HepG2 (cell line): ENCODE measurements around the gene ZNF500. TPM values are rescaled to one million over a fixed set of nuclear protein-coding genes. Genes with fewer than 3 reads are reported as not detected.

Experiments used
- KLF12 ChIP-seq: sonication (generic); formaldehyde crosslinking; IDR thresholded peaks from 2 replicates; pipeline ENCODE4 v1.4.0; 2020; ENCODE audit warnings: missing genetic modification reagents, borderline replicate concordance
- SIN3B ChIP-seq: fragments of 150-350 bp; IDR thresholded peaks from 2 replicates; pipeline ENCODE4 v1.6.1; 2014; ENCODE audit warnings: low read length
- SP4 ChIP-seq: sonication (generic); formaldehyde crosslinking; IDR thresholded peaks from 2 replicates; pipeline ENCODE4 v1.8.1; 2023; ENCODE audit warnings: mild to moderate bottlenecking, missing genetic modification reagents
- ZNF709 ChIP-seq: sonication (generic); formaldehyde crosslinking; IDR thresholded peaks from 2 replicates; pipeline ENCODE4 v1.5.0; 2020; ENCODE audit warnings: mild to moderate bottlenecking, missing genetic modification reagents
- ZNF777 ChIP-seq: sonication (generic); formaldehyde crosslinking; IDR thresholded peaks from 2 replicates; pipeline ENCODE4 v1.4.0; 2020; ENCODE audit warnings: missing genetic modification reagents
- polyA plus RNA-seq, 8 experiments: library from polyadenylated mRNA; depleted of rRNA in 3 of 8; stranded (reverse) in 7 of 8; unstranded in 1 of 8; fragments of >200 nt; fragmentation: Illumina TruSeq in 4 of 8; extraction: Trizol in 4 of 8; gene quantifications; 2 replicates each; pipeline versions ENCODE4 v1.2.1 to v1.2.3, GENCODE V29; 2011 to 2016; ENCODE audit warnings: low read depth in 4 of 8, missing spikeins in 1 of 8, mixed read lengths in 1 of 8; ENCODE audit not compliant: insufficient read depth in 1 of 8
- total RNA-seq, 5 experiments: library from RNA; depleted of rRNA; stranded (reverse); fragments of >200 nt; fragmentation: Illumina TruSeq; extraction: Trizol; gene quantifications; 2 replicates each; pipeline ENCODE4 v1.2.3, GENCODE V29; 2016; ENCODE audit warnings: low read depth in 1 of 5
- TF ChIP-seq, protein P1 (sequence below): sonication (generic); formaldehyde crosslinking; IDR thresholded peaks from 2 replicates; pipeline ENCODE4 v1.4.0; 2020; ENCODE audit warnings: missing genetic modification reagents
- TF ChIP-seq, protein P2 (sequence below), 2 experiments: sonication (generic) in 1 of 2; formaldehyde crosslinking in 1 of 2; IDR thresholded peaks; 2 replicates each; pipeline versions ENCODE4 v1.4.0 to v1.6.1; 2016 to 2020; ENCODE audit warnings: borderline replicate concordance in 1 of 2, low read depth in 1 of 2, mild to moderate bottlenecking in 1 of 2, missing genetic modification reagents in 1 of 2
- TF ChIP-seq, protein P3 (sequence below): sonication (generic); formaldehyde crosslinking; IDR thresholded peaks from 2 replicates; pipeline ENCODE4 v1.5.0; 2020; ENCODE audit warnings: mild to moderate bottlenecking, missing genetic modification reagents, borderline replicate concordance
- TF ChIP-seq, protein P4 (sequence below), 2 experiments: sonication (generic) in 1 of 2; formaldehyde crosslinking in 1 of 2; IDR thresholded peaks; 2 replicates each; pipeline versions ENCODE4 v1.4.0 to v1.6.1; 2018 to 2020; ENCODE audit warnings: missing genetic modification reagents in 2 of 2, borderline replicate concordance in 1 of 2, low read depth in 1 of 2, mild to moderate bottlenecking in 1 of 2, missing biosample characterization in 1 of 2
- TF ChIP-seq, protein P5 (sequence below): sonication (generic); formaldehyde crosslinking; IDR thresholded peaks from 2 replicates; pipeline ENCODE4 v1.4.0; 2020; ENCODE audit warnings: missing genetic modification reagents

The ZNF500 gene
- total and polyA plus RNA-seq, 2 of the 13 experiments (the other 11 are each of a cell fraction or from before 2014, with no cell fraction given), result 6.1 to 12.2 TPM

DNA sequence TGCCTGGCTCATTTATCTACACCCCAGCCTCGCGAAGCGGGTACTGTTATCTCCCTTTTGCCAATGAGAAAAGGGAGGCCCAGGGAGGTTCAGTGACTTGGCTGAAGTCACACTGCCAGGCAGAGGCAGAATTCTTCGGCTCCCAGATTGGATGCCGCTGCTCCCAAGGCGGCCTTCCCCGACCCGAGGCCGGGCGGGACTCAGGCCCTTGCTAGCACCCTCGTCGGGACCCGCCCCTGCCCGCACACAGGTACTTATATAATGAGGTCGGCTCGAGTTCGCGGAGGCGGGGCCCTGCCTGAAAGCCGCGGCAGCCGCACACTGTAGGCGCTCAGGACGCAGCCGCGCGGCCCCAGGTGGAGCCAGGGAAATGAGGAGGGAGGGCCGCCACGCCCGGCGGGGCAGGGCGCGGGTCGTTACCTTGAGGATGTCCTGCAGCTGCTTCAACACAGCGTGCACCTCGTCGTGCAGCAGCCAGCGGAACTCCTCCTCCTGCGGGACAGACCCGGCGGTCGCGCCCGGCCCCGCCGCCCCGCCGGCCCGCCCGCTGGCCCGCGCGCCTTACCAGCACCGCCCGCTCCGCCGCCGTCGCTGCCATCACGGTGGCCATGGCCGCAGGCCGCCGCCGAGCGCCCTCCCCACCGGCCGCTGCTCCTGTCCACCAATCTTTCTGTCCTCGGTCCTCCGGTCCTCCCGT lies 35.1 kb upstream of the ZNF500 start, which contains the start of gene ROGDI (continued):
- TF ChIP-seq, protein P1, sequence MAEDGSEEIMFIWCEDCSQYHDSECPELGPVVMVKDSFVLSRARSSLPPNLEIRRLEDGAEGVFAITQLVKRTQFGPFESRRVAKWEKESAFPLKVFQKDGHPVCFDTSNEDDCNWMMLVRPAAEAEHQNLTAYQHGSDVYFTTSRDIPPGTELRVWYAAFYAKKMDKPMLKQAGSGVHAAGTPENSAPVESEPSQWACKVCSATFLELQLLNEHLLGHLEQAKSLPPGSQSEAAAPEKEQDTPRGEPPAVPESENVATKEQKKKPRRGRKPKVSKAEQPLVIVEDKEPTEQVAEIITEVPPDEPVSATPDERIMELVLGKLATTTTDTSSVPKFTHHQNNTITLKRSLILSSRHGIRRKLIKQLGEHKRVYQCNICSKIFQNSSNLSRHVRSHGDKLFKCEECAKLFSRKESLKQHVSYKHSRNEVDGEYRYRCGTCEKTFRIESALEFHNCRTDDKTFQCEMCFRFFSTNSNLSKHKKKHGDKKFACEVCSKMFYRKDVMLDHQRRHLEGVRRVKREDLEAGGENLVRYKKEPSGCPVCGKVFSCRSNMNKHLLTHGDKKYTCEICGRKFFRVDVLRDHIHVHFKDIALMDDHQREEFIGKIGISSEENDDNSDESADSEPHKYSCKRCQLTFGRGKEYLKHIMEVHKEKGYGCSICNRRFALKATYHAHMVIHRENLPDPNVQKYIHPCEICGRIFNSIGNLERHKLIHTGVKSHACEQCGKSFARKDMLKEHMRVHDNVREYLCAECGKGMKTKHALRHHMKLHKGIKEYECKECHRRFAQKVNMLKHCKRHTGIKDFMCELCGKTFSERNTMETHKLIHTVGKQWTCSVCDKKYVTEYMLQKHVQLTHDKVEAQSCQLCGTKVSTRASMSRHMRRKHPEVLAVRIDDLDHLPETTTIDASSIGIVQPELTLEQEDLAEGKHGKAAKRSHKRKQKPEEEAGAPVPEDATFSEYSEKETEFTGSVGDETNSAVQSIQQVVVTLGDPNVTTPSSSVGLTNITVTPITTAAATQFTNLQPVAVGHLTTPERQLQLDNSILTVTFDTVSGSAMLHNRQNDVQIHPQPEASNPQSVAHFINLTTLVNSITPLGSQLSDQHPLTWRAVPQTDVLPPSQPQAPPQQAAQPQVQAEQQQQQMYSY (CRISPR knock-in tag), result no peak
- TF ChIP-seq, protein P2, sequence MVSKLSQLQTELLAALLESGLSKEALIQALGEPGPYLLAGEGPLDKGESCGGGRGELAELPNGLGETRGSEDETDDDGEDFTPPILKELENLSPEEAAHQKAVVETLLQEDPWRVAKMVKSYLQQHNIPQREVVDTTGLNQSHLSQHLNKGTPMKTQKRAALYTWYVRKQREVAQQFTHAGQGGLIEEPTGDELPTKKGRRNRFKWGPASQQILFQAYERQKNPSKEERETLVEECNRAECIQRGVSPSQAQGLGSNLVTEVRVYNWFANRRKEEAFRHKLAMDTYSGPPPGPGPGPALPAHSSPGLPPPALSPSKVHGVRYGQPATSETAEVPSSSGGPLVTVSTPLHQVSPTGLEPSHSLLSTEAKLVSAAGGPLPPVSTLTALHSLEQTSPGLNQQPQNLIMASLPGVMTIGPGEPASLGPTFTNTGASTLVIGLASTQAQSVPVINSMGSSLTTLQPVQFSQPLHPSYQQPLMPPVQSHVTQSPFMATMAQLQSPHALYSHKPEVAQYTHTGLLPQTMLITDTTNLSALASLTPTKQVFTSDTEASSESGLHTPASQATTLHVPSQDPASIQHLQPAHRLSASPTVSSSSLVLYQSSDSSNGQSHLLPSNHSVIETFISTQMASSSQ (IDR thresholded peaks at IDR 0.05; ENCODE audit: low read depth), result no peak
- TF ChIP-seq, protein P2 (CRISPR knock-in tag; IDR thresholded peaks at IDR 0.05; ENCODE audit: borderline replicate concordance), result no peak
- no peak for TF ChIP-seq SIN3B
- TF ChIP-seq ZNF709, result peak; percentile 21; the same call in 1 of the 2 replicates
- TF ChIP-seq ZNF777 (CRISPR knock-in tag), result peak; percentile 44; the same call in 1 of the 2 replicates
- TF ChIP-seq, protein P3, sequence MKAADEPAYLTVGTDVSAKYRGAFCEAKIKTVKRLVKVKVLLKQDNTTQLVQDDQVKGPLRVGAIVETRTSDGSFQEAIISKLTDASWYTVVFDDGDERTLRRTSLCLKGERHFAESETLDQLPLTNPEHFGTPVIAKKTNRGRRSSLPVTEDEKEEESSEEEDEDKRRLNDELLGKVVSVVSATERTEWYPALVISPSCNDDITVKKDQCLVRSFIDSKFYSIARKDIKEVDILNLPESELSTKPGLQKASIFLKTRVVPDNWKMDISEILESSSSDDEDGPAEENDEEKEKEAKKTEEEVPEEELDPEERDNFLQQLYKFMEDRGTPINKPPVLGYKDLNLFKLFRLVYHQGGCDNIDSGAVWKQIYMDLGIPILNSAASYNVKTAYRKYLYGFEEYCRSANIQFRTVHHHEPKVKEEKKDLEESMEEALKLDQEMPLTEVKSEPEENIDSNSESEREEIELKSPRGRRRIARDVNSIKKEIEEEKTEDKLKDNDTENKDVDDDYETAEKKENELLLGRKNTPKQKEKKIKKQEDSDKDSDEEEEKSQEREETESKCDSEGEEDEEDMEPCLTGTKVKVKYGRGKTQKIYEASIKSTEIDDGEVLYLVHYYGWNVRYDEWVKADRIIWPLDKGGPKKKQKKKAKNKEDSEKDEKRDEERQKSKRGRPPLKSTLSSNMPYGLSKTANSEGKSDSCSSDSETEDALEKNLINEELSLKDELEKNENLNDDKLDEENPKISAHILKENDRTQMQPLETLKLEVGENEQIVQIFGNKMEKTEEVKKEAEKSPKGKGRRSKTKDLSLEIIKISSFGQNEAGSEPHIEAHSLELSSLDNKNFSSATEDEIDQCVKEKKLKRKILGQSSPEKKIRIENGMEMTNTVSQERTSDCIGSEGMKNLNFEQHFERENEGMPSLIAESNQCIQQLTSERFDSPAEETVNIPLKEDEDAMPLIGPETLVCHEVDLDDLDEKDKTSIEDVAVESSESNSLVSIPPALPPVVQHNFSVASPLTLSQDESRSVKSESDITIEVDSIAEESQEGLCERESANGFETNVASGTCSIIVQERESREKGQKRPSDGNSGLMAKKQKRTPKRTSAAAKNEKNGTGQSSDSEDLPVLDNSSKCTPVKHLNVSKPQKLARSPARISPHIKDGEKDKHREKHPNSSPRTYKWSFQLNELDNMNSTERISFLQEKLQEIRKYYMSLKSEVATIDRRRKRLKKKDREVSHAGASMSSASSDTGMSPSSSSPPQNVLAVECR (CRISPR knock-in tag), result peak; percentile 67
- TF ChIP-seq, protein P4, sequence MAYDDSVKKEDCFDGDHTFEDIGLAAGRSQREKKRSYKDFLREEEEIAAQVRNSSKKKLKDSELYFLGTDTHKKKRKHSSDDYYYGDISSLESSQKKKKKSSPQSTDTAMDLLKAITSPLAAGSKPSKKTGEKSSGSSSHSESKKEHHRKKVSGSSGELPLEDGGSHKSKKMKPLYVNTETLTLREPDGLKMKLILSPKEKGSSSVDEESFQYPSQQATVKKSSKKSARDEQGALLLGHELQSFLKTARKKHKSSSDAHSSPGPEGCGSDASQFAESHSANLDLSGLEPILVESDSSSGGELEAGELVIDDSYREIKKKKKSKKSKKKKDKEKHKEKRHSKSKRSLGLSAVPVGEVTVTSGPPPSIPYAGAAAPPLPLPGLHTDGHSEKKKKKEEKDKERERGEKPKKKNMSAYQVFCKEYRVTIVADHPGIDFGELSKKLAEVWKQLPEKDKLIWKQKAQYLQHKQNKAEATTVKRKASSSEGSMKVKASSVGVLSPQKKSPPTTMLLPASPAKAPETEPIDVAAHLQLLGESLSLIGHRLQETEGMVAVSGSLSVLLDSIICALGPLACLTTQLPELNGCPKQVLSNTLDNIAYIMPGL (CRISPR knock-in tag; IDR thresholded peaks at IDR 0.05; ENCODE audit: borderline replicate concordance in 1 of 2, low read depth in 1 of 2), result peak in 1 of 2 experiments; percentile 22; a peak in 1 of 4 replicates
- 0 out of 2 replicates have a peak, but pooled peaks have one; percentile 53 for TF ChIP-seq KLF12
- TF ChIP-seq, protein P5, sequence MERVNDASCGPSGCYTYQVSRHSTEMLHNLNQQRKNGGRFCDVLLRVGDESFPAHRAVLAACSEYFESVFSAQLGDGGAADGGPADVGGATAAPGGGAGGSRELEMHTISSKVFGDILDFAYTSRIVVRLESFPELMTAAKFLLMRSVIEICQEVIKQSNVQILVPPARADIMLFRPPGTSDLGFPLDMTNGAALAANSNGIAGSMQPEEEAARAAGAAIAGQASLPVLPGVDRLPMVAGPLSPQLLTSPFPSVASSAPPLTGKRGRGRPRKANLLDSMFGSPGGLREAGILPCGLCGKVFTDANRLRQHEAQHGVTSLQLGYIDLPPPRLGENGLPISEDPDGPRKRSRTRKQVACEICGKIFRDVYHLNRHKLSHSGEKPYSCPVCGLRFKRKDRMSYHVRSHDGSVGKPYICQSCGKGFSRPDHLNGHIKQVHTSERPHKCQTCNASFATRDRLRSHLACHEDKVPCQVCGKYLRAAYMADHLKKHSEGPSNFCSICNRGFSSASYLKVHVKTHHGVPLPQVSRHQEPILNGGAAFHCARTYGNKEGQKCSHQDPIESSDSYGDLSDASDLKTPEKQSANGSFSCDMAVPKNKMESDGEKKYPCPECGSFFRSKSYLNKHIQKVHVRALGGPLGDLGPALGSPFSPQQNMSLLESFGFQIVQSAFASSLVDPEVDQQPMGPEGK, result 0 out of 2 replicates have a peak, but pooled peaks have one; percentile 20
- no peak for TF ChIP-seq SP4 (CRISPR knock-in tag)
